Skeletal muscle tissue (tissue), 4 donors: Measurements from ENCODE around the gene C5. TPM values are rescaled to one million over a fixed set of nuclear protein-coding genes. Genes with fewer than 3 reads are reported as not detected.

Experiments used
- H3K27ac ChIP-seq: one replicate; pipeline ENCODE4 v1.7.0; 2013; ENCODE audit warnings: mild to moderate bottlenecking, low read depth, low read length, inconsistent platforms
- H3K27me3 ChIP-seq, 3 donors: one replicate each; pipeline ENCODE4 v1.7.0; 2013; ENCODE audit warnings: low read length in 3 of 3; ENCODE audit not compliant: control insufficient read depth in 3 of 3, insufficient read depth in 3 of 3
- H3K36me3 ChIP-seq, 3 donors: one replicate each; pipeline ENCODE4 v1.7.0; 2013; ENCODE audit warnings: low read length in 3 of 3; ENCODE audit not compliant: control insufficient read depth in 3 of 3, insufficient read depth in 3 of 3
- H3K4me1 ChIP-seq, 3 donors: one replicate each; pipeline ENCODE4 v1.7.0; 2013; ENCODE audit warnings: low read length in 3 of 3, mild to moderate bottlenecking in 3 of 3; ENCODE audit not compliant: control insufficient read depth in 3 of 3, insufficient read depth in 3 of 3
- H3K4me3 ChIP-seq, 3 donors: one replicate each; pipeline ENCODE4 v1.7.0; 2013; ENCODE audit warnings: low read length in 3 of 3
- H3K9ac ChIP-seq, 3 donors: one replicate each; pipeline ENCODE4 v1.7.0; 2013; ENCODE audit warnings: low read length in 3 of 3, mild to moderate bottlenecking in 3 of 3, moderate library complexity in 2 of 3, low read depth in 1 of 3
- H3K9me3 ChIP-seq, 3 donors: one replicate each; pipeline ENCODE4 v1.7.0; 2013; ENCODE audit warnings: low read length in 3 of 3; ENCODE audit not compliant: control insufficient read depth in 3 of 3
- total RNA-seq: library from RNA; depleted of rRNA; stranded (reverse); fragments of >200 nt; gene quantifications from one replicate; pipeline ENCODE4 v1.2.3, GENCODE V29; 2014
- donor health status: Osteomylitis.

C5 gene
- total RNA-seq, 1 donor from 2014 or later, result 9.9 TPM

- H3K36me3 ChIP-seq, result no peaks in the 10 kb centered on the region
- H3K27me3 ChIP-seq, result no peaks in the 10 kb centered on the region
- H3K4me1 ChIP-seq, result peaks cover 19 to 37% (median 29%) of the 10 kb centered on the region in 3 donors
- H3K9ac ChIP-seq, result no peak overlapping the region
- H3K4me3 ChIP-seq, result no peak overlapping the region
- H3K9me3 ChIP-seq, result no peaks in the 10 kb centered on the region
- H3K27ac ChIP-seq, result no peak overlapping the region
These were observed 112.9 kb downstream of the C5 start for GRCh38 chr9:120937127-120937526.

- no peak overlapping the region for H3K9ac ChIP-seq
- H3K4me1 ChIP-seq, result peaks cover 23 to 36% (median 29%) of the 10 kb centered on the region in 3 donors
- H3K27me3 ChIP-seq, result no peaks in the 10 kb centered on the region
- no peak overlapping the region for H3K4me3 ChIP-seq
- no peaks in the 10 kb centered on the region for H3K9me3 ChIP-seq
- no peaks in the 10 kb centered on the region for H3K36me3 ChIP-seq
- no peak overlapping the region for H3K27ac ChIP-seq
These were observed 113.3 kb downstream of the C5 start for GRCh38 chr9:120936764-120937122.

- Histone ChIP-seq H3K4me1 (peaks cover 26 to 35% (median 27%) of the 10 kb centered on the region in 3 donors), H3K4me3 (peak overlapping the region in 1 of 3 donors; percentile 34), H3K27ac (peak overlapping the region; percentile 39), H3K36me3 (no peaks in the 10 kb centered on the region), H3K27me3 (no peaks in the 10 kb centered on the region), H3K9ac (peak overlapping the region; percentile 30 to 55 (median 55)), H3K9me3 (no peaks in the 10 kb centered on the region)
These were observed 113.9 kb downstream of the C5 start for GRCh38 chr9:120936011-120936763.

GRCh38 chr9:120935383-120935857 lies 114.7 kb downstream of the C5 start:
- Histone ChIP-seq H3K27me3 (no peaks in the 10 kb centered on the region), H3K4me3 (no peak overlapping the region), H3K36me3 (no peaks in the 10 kb centered on the region), H3K4me1 (peaks cover 24 to 35% (median 28%) of the 10 kb centered on the region in 3 donors), H3K27ac (peak overlapping the region; percentile 39), H3K9ac (peak overlapping the region in 1 of 3 donors; percentile 55), H3K9me3 (no peaks in the 10 kb centered on the region)

GRCh38 chr9:120934281-120934680 lies 115.8 kb downstream of the C5 start:
- Histone ChIP-seq H3K27ac (no peak overlapping the region), H3K9me3 (no peaks in the 10 kb centered on the region), H3K4me3 (no peak overlapping the region), H3K4me1 (peaks cover 26 to 37% (median 32%) of the 10 kb centered on the region in 3 donors), H3K36me3 (no peaks in the 10 kb centered on the region), H3K9ac (no peak overlapping the region), H3K27me3 (no peaks in the 10 kb centered on the region)

- Histone ChIP-seq H3K4me1 (peaks cover 29 to 40% (median 34%) of the 10 kb centered on the region in 3 donors), H3K9ac (no peak overlapping the region), H3K27ac (no peak overlapping the region), H3K36me3 (no peaks in the 10 kb centered on the region), H3K9me3 (no peaks in the 10 kb centered on the region), H3K4me3 (no peak overlapping the region), H3K27me3 (no peaks in the 10 kb centered on the region)
These were observed 116.6 kb downstream of the C5 start for GRCh38 chr9:120933310-120934055.

- Histone ChIP-seq H3K9me3 (no peaks in the 10 kb centered on the region), H3K27ac (peak overlapping the region; percentile 64), H3K9ac (peak overlapping the region in 1 of 3 donors; percentile 51), H3K4me1 (peaks cover 37 to 46% (median 40%) of the 10 kb centered on the region in 3 donors), H3K36me3 (no peaks in the 10 kb centered on the region), H3K27me3 (no peaks in the 10 kb centered on the region), H3K4me3 (no peak overlapping the region)
These were observed 117.8 kb downstream of the C5 start for GRCh38 chr9:120932086-120932823.

GRCh38 chr9:120931231-120932085 lies 118.6 kb downstream of the C5 start:
- Histone ChIP-seq H3K4me3 (no peak overlapping the region), H3K27ac (peak overlapping the region; percentile 64), H3K36me3 (no peaks in the 10 kb centered on the region), H3K27me3 (no peaks in the 10 kb centered on the region), H3K4me1 (peaks cover 37 to 40% (median 38%) of the 10 kb centered on the region in 3 donors), H3K9me3 (no peaks in the 10 kb centered on the region), H3K9ac (peak overlapping the region in 1 of 3 donors; percentile 51)

GRCh38 chr9:120929229-120929791 lies 120.8 kb downstream of the C5 start:
- H3K36me3 ChIP-seq, result no peaks in the 10 kb centered on the region
- peak overlapping the region; percentile 80 to 89 (median 83) for H3K9ac ChIP-seq
- peak overlapping the region; percentile 71 to 80 (median 74) for H3K4me3 ChIP-seq
- no peaks in the 10 kb centered on the region for H3K9me3 ChIP-seq
- peaks cover 18 to 25% (median 19%) of the 10 kb centered on the region in 3 donors for H3K4me1 ChIP-seq
- H3K27me3 ChIP-seq, result no peaks in the 10 kb centered on the region
- peak overlapping the region; percentile 73 for H3K27ac ChIP-seq
